ENCODE results near the gene ARCN1.

- TF ChIP-seq POLR2A (IDR thresholded peaks at IDR 0.05; ENCODE audit: low read depth, low read length) (no peak), POLR2AphosphoS5 (IDR thresholded peaks at IDR 0.05; ENCODE audit: low read depth, low read length) (no peak)
Measured at GRCh38 chr11:118533769-118534729, 38.2 kb upstream of the ARCN1 start.
